Mesendoderm (in vitro differentiated cells): ENCODE results near the gene B4GALNT3.

ENCODE experiments used
- DNase-seq: peaks from one replicate; pipeline ENCODE4 v3.0.0; 2013
- H2AK5ac ChIP-seq: 2 replicates; pipeline ENCODE4 v1.6.1; 2013; ENCODE audit warnings: low read length, inconsistent platforms
- H2BK120ac ChIP-seq: 2 replicates; pipeline ENCODE4 v1.6.1; 2013; ENCODE audit warnings: low read depth, mild to moderate bottlenecking, low read length, moderate library complexity, mixed read lengths
- H2BK15ac ChIP-seq: replicated peaks from 2 replicates; pipeline ENCODE4 v1.6.1; 2013; ENCODE audit warnings: low read depth, mild to moderate bottlenecking, moderate library complexity
- H2BK5ac ChIP-seq: 2 replicates; pipeline ENCODE4 v1.6.1; 2013; ENCODE audit warnings: low read length, inconsistent platforms
- H3K18ac ChIP-seq: 2 replicates; pipeline ENCODE4 v1.6.1; 2013; ENCODE audit warnings: mild to moderate bottlenecking, low read length, mixed read lengths
- H3K23ac ChIP-seq: one replicate; pipeline ENCODE4 v1.6.1; 2013; ENCODE audit warnings: low read length
- H3K27ac ChIP-seq: 2 replicates; pipeline ENCODE4 v1.5.1; 2013; ENCODE audit warnings: low read depth, mild to moderate bottlenecking, inconsistent platforms, low read length, moderate library complexity
- H3K27me3 ChIP-seq: 2 replicates; pipeline ENCODE4 v1.6.1; 2013; ENCODE audit warnings: low read length, control low read depth, mild to moderate bottlenecking, inconsistent platforms; ENCODE audit not compliant: insufficient read depth, poor library complexity
- H3K36me3 ChIP-seq: 2 replicates; pipeline ENCODE4 v1.6.1; 2013; ENCODE audit warnings: low read length, inconsistent platforms; ENCODE audit not compliant: control insufficient read depth, insufficient read depth
- H3K4ac ChIP-seq: one replicate; pipeline ENCODE4 v1.6.1; 2013; ENCODE audit warnings: low read depth, mild to moderate bottlenecking, low read length, moderate library complexity
- H3K4me1 ChIP-seq: 2 replicates; pipeline ENCODE4 v1.6.1; 2013; ENCODE audit warnings: low read depth, low read length, inconsistent platforms; ENCODE audit not compliant: control insufficient read depth
- H3K4me2 ChIP-seq: 2 replicates; pipeline ENCODE4 v1.6.1; 2013; ENCODE audit warnings: low read length
- H3K4me3 ChIP-seq: 2 replicates; pipeline ENCODE4 v1.5.1; 2013; ENCODE audit warnings: mild to moderate bottlenecking, low read length
- H3K56ac ChIP-seq: one replicate; pipeline ENCODE4 v1.6.1; 2013; ENCODE audit warnings: low read length
- H3K79me1 ChIP-seq: 2 replicates; pipeline ENCODE4 v1.6.1; 2013; ENCODE audit warnings: low read length, inconsistent platforms
- H3K79me2 ChIP-seq: 2 replicates; pipeline ENCODE4 v1.6.1; 2013; ENCODE audit warnings: mild to moderate bottlenecking, low read length; ENCODE audit not compliant: control insufficient read depth, insufficient read depth
- H3K9ac ChIP-seq: 2 replicates; pipeline ENCODE4 v1.6.1; 2013; ENCODE audit warnings: low read length, inconsistent platforms
- H4K5ac ChIP-seq: one replicate; pipeline ENCODE4 v1.6.1; 2013; ENCODE audit warnings: low read length
- H4K8ac ChIP-seq: one replicate; pipeline ENCODE4 v1.6.1; 2013; ENCODE audit warnings: low read depth, mild to moderate bottlenecking, control low read depth, low read length, moderate library complexity
- WGBS: extraction: QIAGEN DNeasy Blood & Tissue Kit; methylation state at CpG from one replicate; pipeline ENCODE4 v1.1.7; 2013; ENCODE audit warnings: low lambda C conversion rate, missing lambda C conversion rate; ENCODE audit not compliant: insufficient coverage; ENCODE audit errors: extremely low coverage; 5-methylcytosine and 5-hydroxymethylcytosine counted together

The B4GALNT3 gene

GRCh38 chr12:541676-542324 lies 82.1 kb downstream of the B4GALNT3 start:
- H4K5ac ChIP-seq = no peak overlapping the region
- peak; percentile 71 for DNase-seq
- no peak overlapping the region for H3K18ac ChIP-seq
- peak overlapping the region; percentile 18 for H3K4ac ChIP-seq
- peaks cover 12% of the 10 kb centered on the region for H3K4me1 ChIP-seq
- H4K8ac ChIP-seq = no peak overlapping the region
- H2BK120ac ChIP-seq = no peak overlapping the region
- peak overlapping the region; percentile 82 for H2AK5ac ChIP-seq
- H3K4me3 ChIP-seq = no peak overlapping the region
- H3K4me2 ChIP-seq = no peak overlapping the region
- H3K36me3 ChIP-seq = no peaks in the 10 kb centered on the region
- peak overlapping the region; percentile 74 for H3K56ac ChIP-seq
- WGBS = no CpG with 5 or more reads among the region's 9 CpGs
- H3K27ac ChIP-seq = no peak overlapping the region
- H3K79me1 ChIP-seq = no peaks in the 10 kb centered on the region
- no peaks in the 10 kb centered on the region for H3K79me2 ChIP-seq
- no peaks in the 10 kb centered on the region for H3K27me3 ChIP-seq
- H2BK5ac ChIP-seq = peak overlapping the region; percentile 48
- H2BK15ac ChIP-seq = no peak overlapping the region
- H3K23ac ChIP-seq = peak overlapping the region; percentile 15
- H3K9ac ChIP-seq = peak overlapping the region; percentile 25

GRCh38 chr12:542395-543113 lies 82.8 kb downstream of the B4GALNT3 start:
- Histone ChIP-seq H3K9ac (no peak overlapping the region), H3K36me3 (no peaks in the 10 kb centered on the region), H3K18ac (peak overlapping the region; percentile 42), H2BK5ac (no peak overlapping the region), H2BK15ac (no peak overlapping the region), H4K5ac (no peak overlapping the region), H3K27ac (no peak overlapping the region), H3K4me1 (peaks cover 12% of the 10 kb centered on the region), H3K23ac (no peak overlapping the region), H3K79me1 (no peaks in the 10 kb centered on the region), H4K8ac (no peak overlapping the region), H3K56ac (peak overlapping the region; percentile 58), H2AK5ac (no peak overlapping the region), H3K4me2 (no peak overlapping the region), H3K4me3 (no peak overlapping the region), H3K4ac (peak overlapping the region; percentile 18), H3K27me3 (no peaks in the 10 kb centered on the region), H2BK120ac (no peak overlapping the region), H3K79me2 (no peaks in the 10 kb centered on the region)
- WGBS = no CpG with 5 or more reads among the region's 8 CpGs
- peak; percentile 81 for DNase-seq

DNA sequence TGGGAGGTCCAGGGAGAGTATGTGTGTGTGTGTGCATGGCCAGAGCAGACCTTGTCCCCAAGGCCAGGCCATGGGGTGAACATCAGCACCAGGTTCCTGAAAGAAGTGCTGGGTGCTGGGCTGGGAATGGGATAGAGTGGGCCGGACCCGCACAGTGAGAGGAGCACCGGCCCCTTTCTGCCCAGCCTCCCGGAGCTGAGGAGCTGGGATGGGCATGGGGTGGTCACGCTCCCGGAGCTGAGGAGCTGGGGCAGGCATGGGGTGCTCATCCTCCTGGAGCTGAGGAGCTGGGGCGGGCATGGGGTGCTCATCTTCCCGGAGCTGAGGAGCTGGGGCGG lies 83.3 kb downstream of the B4GALNT3 start:
- H4K5ac ChIP-seq = no peak overlapping the region
- no peak overlapping the region for H2BK5ac ChIP-seq
- H3K4me1 ChIP-seq = peaks cover 12% of the 10 kb centered on the region
- DNase-seq = no peak
- no peaks in the 10 kb centered on the region for H3K79me1 ChIP-seq
- H3K36me3 ChIP-seq = no peaks in the 10 kb centered on the region
- H3K56ac ChIP-seq = peak overlapping the region; percentile 58
- no peak overlapping the region for H3K4ac ChIP-seq
- no peak overlapping the region for H3K23ac ChIP-seq
- H2BK120ac ChIP-seq = no peak overlapping the region
- H2BK15ac ChIP-seq = no peak overlapping the region
- no CpG with 5 or more reads among the region's 9 CpGs for WGBS
- no peak overlapping the region for H3K18ac ChIP-seq
- H4K8ac ChIP-seq = no peak overlapping the region
- no peak overlapping the region for H3K4me3 ChIP-seq
- no peaks in the 10 kb centered on the region for H3K27me3 ChIP-seq
- H3K79me2 ChIP-seq = no peaks in the 10 kb centered on the region
- no peak overlapping the region for H3K9ac ChIP-seq
- no peak overlapping the region for H2AK5ac ChIP-seq
- H3K27ac ChIP-seq = no peak overlapping the region
- no peak overlapping the region for H3K4me2 ChIP-seq

DNA sequence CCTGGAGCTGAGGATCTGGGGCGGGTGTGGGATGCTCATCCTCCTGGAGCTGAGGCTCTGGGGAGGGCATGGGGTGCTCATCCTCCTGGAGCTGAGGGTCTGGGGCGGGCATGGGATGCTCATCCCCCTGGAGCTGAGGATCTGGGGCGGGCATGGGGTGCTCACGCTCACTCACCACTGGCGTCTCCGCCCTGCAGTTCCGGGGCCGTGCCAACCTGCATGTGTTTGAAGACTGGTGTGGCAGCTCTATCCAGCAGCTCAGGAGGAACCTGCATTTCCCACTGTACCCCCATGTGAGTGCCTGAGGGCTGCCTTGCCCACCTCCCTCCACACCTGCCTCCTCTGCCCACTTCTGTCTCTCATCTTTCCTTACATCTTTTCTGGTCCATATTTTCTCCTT lies 84.4 kb downstream of the B4GALNT3 start:
- no peak overlapping the region for H3K27ac ChIP-seq
- no peak overlapping the region for H3K56ac ChIP-seq
- H2BK5ac ChIP-seq = no peak overlapping the region
- no peaks in the 10 kb centered on the region for H3K79me2 ChIP-seq
- no peak overlapping the region for H4K8ac ChIP-seq
- WGBS = no CpG with 5 or more reads among the region's 8 CpGs
- H3K27me3 ChIP-seq = no peaks in the 10 kb centered on the region
- H2BK120ac ChIP-seq = no peak overlapping the region
- no peak overlapping the region for H3K23ac ChIP-seq
- no peak overlapping the region for H3K4ac ChIP-seq
- H3K36me3 ChIP-seq = no peaks in the 10 kb centered on the region
- H3K9ac ChIP-seq = no peak overlapping the region
- DNase-seq = no peak
- H3K4me1 ChIP-seq = peaks cover 12% of the 10 kb centered on the region
- no peak overlapping the region for H2AK5ac ChIP-seq
- H3K4me3 ChIP-seq = no peak overlapping the region
- no peak overlapping the region for H2BK15ac ChIP-seq
- no peak overlapping the region for H3K4me2 ChIP-seq
- no peaks in the 10 kb centered on the region for H3K79me1 ChIP-seq
- H4K5ac ChIP-seq = no peak overlapping the region
- H3K18ac ChIP-seq = no peak overlapping the region

DNA sequence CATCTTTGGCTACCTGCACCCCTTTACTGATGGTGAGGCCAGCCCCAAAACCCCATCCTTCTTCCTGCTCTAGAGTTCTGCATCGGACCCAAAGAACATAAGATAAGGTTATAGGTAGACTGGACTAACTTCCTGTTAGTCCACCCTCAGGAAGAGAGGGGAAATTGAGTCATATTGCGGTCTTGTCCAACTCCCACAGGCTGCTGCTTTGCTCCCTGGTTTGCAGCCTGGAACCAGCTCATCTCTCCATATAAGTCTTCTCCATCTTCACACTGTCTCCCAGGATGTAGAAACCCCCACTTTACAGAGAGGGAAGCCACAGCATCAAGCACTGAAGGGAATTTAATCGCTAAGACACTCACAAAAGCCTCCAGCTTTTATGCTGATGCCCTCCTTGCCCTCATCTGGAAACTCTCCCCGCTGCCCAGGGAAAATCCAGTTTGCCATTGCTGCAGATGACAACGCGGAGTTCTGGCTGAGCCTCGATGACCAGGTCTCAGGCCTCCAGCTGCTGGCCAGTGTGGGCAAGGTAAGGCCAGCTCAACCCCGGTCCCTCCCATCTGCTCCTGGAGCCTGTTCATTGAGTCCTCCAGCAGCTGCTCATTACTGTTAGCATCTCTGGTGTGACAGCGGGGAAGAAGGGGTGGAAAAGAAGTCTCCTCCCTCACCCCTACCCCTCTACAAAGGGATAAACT lies 85.3 kb downstream of the B4GALNT3 start:
- Histone ChIP-seq H2AK5ac (no peak overlapping the region), H4K8ac (no peak overlapping the region), H3K79me1 (no peaks in the 10 kb centered on the region), H3K4me1 (peaks cover 11% of the 10 kb centered on the region), H3K9ac (no peak overlapping the region), H2BK5ac (no peak overlapping the region), H3K36me3 (no peaks in the 10 kb centered on the region), H3K23ac (no peak overlapping the region), H3K18ac (no peak overlapping the region), H2BK15ac (no peak overlapping the region), H3K27ac (no peak overlapping the region), H4K5ac (no peak overlapping the region), H3K4me3 (no peak overlapping the region), H3K27me3 (no peaks in the 10 kb centered on the region), H3K56ac (no peak overlapping the region), H3K79me2 (no peaks in the 10 kb centered on the region), H3K4ac (no peak overlapping the region), H3K4me2 (no peak overlapping the region), H2BK120ac (no peak overlapping the region)
- no CpG with 5 or more reads among the region's 9 CpGs for WGBS
- no peak for DNase-seq
